Ramos (cell line): ENCODE data around the gene CEP295NL.
"Not testable (repeated sequence)": the region's sequence is repeated elsewhere in the genome, so short reads cannot be mapped to it uniquely, and the experiment has no call there.

Experiments
- in situ Hi-C: fragments of 300-500 bp; cut with MboI; formaldehyde crosslinking; loops from one replicate; pipeline ENCODE4 v1.14.3; 2022; ENCODE audit warnings: low sequenced_read_pairs; ENCODE audit not compliant: unreplicated experiment

Gene CEP295NL

GRCh38 chr17:78873519-78874340 is 29.3 kb downstream of the CEP295NL start:
- in situ Hi-C loops: loop anchor here (5.0 kb wide), 1 partner anchor 94 kb away; no protein-coding TSS in a partner anchor

GRCh38 chr17:78872486-78872885 is 30.5 kb downstream of the CEP295NL start:
- in situ Hi-C loops: loop anchor here (5.0 kb wide), 1 partner anchor 95 kb away; no protein-coding TSS in a partner anchor

GRCh38 chr17:78870621-78871020 is 32.4 kb downstream of the CEP295NL start:
- in situ Hi-C loops: loop anchor here (5.0 kb wide), 1 partner anchor 97 kb away; no protein-coding TSS in a partner anchor

GRCh38 chr17:78868391-78868790 is 34.6 kb downstream of the CEP295NL start:
- in situ Hi-C loops: no loop called here

- in situ Hi-C loops: not testable (repeated sequence)
These were observed 36.0 kb downstream of the CEP295NL start for GRCh38 chr17:78867046-78867445.

- in situ Hi-C loops: no loop called here
These were observed 37.2 kb downstream of the CEP295NL start for GRCh38 chr17:78865682-78866390.

GRCh38 chr17:78864117-78864516 is 38.9 kb downstream of the CEP295NL start:
- in situ Hi-C loops: no loop called here

GRCh38 chr17:78862073-78863023 is 40.7 kb downstream of the CEP295NL start:
- in situ Hi-C loops: no loop called here

GRCh38 chr17:78861229-78861628 is 41.8 kb downstream of the CEP295NL start:
- in situ Hi-C loops: no loop called here

- in situ Hi-C loops: no loop called here
These were observed 44.0 kb downstream of the CEP295NL start for GRCh38 chr17:78859051-78859450.

GRCh38 chr17:78857266-78857665 is 45.7 kb downstream of the CEP295NL start:
- in situ Hi-C loops: no loop called here

GRCh38 chr17:78855561-78856165 is 47.3 kb downstream of the CEP295NL start:
- in situ Hi-C loops: no loop called here

- in situ Hi-C loops: no loop called here
These were observed 48.5 kb downstream of the CEP295NL start for GRCh38 chr17:78854508-78854907.

GRCh38 chr17:78853926-78854394 is 49.0 kb downstream of the CEP295NL start:
- in situ Hi-C loops: no loop called here

- in situ Hi-C loops: no loop called here
These were observed 50.3 kb downstream of the CEP295NL start for GRCh38 chr17:78852709-78853121.

- in situ Hi-C loops: no loop called here
These were observed 54.0 kb downstream of the CEP295NL start for GRCh38 chr17:78849026-78849425.

GRCh38 chr17:78847052-78847451 is 55.9 kb downstream of the CEP295NL start:
- in situ Hi-C loops: no loop called here

GRCh38 chr17:78844301-78845005 is 58.5 kb downstream of the CEP295NL start:
- in situ Hi-C loops: no loop called here
